HG02885 (cell line): ENCODE measurements around the gene AIP.

Experiments used
- ATAC-seq: cut with Tn5 transposase; IDR thresholded peaks from one replicate; pipeline ENCODE4 v1.9.1; 2021; ENCODE audit warnings: mild to moderate bottlenecking; ENCODE audit not compliant: unreplicated experiment, poor library complexity

Gene AIP

DNA sequence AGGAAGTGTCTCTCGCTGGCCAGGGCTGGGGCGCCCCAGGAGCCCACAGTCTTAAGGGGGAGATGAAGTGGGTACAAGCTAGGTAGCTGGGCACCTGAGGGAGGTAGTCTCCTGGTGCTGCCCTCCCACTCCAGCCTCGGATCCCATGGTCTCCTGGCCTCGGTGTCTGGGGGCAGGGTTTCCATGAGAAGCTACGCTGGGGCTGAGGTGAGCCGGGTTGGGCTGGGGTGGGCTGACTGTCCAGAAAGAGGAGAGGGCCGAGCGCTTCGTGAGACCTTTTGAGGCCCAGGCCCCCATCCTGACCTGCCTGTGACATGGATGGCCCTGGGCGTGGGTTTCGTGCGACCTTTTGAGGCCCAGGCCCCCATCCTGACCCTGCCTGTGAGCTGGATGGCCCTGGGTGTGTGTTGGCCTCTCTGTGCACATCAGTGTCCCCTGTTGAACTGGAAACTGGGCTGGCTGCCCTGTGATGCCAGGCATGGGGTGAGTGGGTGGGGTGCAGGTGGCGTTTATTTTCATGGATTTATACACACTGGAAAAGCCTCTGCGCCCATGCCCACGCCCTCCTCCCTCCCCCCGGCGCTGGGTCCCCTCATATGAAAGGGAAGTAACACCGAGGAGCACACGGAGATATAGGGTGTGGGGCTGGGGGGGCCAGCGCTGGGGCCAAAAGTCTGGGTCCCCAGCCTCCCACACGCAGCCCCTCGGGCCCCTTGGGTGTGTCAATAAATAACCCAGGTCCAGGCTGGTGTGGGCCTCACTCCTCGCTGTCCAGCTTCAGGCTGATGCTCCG is 8.6 kb downstream of the AIP start:
- no peak for ATAC-seq

DNA sequence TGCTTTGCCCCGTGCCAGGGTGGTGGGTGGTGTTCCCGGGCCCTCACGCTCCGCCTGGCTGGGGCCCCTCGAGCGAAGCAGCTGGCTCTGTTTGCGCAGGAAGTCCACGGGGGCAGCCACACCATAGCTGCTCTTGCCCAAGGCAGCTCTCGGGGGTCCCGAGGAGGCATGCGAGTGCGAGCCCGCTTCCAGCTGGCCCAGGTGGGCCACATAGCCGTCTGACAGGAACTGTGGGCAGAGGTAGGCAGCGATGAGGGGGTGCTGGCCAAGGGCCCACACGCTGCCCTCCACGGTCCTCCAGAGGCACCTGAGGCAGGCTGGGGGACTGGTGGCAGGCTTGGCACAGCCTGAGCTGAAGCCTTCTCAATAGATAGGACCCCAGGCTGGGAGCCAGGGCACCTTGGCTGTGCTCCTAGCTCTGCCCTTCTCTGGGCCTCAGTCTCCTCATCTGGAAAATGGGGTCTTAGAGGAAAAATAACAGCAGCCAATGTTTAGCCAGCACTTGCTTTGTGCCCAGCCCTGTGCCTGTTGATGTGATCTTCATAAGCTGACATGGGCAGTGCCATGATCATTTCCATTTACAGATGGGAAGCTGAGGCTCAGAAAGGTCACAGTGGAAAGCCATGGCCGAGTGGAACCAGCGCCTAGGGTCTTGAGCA is 9.4 kb downstream of the AIP start:
- ATAC-seq, result no peak

DNA sequence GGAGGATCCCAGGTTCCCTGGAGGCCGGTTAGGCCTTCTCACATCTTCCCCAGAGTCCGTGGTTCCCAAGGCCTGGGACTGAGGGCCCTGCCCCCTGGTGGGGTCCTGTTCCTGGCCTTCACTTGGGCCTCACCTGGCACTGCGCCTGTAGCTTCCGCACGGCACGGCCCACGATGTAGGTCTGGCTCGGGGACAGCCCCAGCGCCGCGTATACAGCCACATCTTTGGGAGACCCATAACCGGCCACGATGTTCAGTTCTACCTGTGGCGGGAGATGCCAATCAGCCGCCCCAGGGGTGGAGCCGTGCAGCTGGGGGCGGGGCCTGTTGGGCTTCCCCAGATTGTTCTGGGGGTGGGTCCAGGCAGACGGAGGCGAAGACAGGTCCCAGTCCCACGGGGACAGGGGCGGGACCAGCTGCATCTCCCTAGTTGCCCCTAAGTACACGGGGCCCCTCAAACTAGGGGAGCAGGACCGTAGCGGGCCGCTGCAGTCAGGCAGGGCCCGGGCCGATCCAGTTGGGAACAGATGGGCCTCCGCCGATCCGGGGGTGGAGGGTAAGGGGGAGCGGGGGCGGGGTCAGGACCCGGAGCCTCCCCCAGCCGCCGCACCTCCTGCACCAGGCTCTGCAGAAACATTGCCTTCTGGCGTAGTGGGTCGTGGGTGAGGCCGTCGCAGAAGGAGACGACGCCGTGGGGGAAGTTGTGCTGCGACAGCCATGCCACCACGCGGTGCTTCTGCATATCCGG is 10.1 kb downstream of the AIP start:
- no peak for ATAC-seq

DNA sequence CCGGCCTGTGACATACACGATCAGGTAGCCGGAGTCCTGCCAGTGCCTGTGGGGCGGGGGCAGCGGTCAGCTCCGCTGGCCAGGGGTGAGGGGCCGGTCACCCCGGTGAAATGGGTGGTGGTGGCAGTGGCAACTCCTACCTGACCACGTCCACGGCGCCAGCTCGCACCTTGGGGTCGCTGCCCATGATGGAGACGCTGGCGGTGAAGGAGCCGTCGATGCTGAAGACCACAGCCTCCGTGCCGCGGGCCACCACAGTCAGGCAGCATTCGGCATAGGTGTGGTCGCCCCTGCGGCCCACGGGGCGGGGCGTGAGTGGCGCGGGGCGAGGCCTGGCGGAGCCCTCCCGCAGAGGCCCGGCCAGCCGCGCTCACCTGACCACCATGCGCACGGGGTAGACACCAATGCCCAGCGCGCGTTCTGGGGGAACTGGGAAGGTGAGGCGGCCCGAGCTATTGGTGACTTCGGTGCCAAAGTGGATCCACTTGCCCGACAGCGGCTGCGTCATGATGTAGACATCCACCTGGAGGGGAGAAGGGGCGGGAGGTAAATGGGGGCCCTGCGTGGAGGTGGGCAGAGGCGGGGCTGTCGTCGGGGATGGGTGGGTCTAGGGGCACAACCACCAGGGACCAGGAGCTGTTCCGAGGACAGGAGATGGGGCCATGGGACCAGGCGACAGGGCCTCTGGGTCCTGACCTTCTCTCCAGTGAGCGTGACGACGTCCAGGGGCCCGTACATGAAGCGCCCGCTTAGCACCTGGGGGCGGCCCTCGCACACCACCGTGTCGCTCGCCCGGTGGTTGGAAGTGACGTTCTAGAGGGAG is 10.9 kb downstream of the AIP start:
- no peak for ATAC-seq

DNA sequence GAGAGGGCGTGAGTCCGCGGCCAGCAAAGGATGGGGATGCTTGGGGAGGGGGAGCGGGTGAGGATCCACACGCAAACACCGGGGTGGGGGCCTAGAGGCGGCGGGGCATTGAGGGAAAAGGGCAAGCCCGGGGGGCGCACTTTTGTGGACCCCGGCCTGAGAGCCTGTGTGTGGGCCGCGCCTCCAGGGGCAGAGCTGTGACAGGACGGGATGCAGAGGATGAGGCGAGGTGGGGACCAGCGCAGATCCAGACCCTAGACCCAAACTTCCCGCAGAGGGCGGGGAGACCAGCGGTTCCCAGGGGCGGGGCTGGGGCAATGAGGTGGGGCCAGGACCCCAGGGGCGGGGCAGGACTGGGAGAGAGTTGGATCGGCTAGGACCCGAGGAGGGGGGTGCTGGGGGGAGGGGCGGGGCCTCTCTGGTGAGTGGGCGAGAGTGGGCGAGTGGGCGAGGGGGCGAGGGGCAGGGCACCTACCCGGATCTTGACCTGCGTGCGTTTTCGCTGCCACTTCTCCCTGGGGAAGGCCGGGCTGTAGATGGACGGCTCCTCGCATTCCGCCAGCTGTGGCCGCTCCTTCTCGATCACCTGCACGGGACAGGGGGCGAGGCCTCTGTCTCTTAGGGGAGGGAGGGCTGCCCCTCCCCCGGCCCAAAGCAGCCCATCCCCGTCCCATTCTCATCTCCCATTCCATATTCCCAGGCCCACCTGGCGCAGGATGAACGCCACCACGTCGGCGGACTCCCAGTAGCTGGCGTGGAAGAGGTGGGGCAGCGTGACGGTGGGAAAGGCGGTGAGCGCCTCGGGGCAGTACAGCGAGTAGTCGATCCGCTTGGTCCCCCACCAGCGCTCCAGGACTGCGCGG is 11.8 kb downstream of the AIP start:
- no peak for ATAC-seq

DNA sequence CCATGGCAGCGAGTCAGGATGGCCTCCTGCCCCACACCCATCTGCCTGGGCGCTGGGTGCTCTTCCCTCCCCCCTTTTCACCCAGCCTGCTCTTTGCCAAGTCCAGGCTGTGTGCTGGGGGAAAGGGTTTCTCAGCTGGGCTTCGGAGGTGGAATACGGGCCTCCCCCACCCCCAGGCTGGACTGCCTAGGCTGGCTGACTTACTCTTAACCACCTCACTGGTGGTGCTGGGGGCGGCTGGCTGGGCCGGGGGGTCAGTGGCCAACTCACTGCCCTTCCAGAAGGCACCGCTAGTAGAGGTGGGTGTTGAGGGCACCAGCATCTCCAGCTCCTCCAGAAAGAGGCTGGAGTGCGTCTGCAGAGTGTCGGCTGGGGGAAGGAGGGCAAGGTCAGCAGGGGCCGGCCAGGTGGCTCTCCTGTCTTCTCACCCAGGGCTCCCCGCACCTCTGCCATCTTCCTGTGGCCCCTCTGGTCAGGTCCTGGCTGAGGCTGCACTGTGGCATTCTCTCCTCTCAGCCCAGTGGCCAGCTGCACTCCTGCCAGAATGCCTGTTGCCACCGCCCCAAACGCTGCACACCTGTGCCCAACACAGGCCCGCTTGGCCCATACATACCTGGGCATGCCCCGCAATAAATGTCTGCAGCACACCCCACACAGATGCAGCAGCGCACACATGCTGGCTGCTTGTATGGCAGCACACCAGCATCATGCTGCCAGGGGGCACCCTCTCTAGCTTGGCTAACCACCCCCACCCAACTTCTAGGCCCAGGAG is 12.6 kb downstream of the AIP start:
- ATAC-seq, result no peak

DNA sequence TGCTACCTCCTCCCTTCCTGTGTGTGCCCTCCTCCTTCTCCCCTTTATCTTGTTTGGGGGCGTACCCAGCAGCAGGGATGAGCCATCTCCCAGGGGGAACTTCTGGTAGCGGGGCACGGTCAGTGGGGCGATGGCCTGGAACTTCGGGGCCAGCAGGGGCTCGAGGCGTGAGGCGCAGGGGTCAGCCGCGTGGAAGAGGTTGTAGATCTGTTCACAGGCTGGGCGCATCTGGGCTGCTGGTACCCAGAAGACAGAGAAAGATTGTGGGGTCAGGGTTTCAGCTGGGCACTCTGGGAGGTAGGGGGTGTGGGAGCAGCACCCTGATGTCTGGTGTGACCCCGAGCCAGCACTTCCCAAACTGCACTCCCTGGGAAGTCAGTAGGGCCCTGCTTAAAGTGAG is 13.3 kb downstream of the AIP start:
- no peak for ATAC-seq

DNA sequence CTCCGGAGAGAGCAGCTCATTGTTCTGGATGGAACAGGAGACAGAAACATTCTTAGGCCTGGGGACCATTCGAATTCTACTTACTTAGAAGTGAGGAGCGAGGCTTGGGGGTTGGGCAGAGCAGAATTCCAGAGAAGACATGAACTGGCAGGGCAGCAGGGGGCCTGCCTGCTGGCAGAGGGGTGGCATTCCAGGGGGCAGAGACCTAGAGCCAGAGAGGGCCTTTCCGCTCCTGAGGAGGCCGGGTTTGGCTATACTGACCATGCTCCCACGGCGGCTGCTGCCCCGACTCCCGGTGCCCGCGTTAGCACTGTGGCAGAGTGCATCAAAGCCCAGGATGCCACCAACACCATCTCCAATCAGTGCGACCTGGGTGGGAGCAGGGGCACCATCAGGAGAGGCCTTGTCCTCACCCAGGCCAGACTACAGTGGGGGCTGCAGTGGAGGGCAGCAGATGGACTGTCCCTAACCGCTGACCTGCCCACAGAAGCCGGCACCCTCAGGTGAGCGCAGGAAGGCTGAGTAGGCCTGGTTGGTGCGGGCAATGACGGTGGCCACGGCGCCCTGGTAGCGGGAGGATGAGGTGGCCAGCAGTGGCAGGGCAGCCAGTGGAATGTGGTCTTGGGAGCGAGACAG is 14.9 kb downstream of the AIP start:
- ATAC-seq, result no peak

DNA sequence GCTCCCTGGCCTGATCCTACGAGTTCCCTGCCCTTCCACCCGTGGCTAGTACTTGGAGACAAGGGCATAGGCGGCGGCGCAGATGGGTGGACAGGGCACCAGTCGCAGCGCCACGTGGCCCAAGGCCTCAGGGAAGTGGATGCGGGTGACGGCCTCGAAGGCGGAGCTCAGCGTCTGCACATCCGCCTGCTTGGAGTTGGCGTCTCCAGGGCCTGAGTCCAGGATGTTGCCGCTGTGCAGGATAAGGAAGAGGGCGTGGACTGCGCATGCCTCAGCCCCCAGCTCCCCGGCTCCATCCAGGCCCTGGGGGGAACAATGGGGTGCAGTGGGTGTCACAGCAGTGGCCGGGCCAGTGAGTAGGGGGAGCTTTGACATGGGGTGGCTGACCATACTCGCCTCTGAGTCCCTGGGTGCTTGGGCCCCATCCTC is 15.7 kb downstream of the AIP start:
- ATAC-seq, result no peak

DNA sequence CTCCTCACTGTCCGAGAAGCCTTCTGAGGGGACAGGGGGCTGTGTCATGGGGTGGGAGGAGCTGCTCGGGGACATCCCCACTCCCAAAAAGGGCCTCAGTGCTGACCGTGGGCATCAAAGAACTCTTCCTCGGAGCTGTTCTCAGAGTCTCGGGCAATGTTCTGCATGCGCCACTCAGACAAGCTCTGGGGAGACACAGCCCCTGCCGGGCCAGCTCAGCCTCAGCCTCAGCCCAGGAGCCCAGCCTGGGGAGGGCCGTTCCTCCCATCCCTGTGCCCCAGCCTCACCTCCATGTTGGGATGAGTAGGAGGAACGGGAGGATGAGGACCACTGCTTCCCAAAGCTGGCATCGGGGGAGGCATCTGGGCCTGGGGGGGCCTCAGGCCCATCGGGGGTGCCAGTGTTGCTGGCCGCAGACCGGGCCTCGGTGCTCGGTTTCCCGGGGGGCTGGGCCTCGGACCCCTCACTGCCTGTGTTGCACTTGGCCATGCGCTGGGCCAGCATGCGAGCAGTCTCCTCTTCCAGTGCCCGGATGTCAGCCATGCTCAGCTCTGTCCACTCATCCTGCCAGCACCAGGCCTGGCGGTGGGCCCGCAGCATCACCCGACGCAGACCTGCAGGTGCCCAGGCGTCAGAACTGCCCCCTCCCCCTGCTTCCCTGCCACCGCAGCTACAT is 17.1 kb downstream of the AIP start:
- ATAC-seq, result no peak

DNA sequence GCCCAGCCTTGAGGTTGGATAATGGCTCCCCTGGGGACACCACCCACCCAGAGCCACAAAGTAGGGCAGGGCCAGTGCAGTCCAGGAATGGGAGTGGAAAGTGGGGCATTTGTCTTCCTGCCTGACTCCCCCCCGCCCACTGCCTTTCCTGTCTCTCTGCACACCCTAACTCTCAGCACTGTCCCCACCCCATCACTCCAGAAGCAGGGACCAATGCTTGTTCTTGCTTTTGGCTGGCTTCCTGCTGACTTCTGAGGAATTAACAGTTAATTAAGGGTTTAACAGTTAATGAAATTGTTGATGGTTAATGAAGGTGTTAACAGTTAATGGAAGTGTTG is 17.6 kb downstream of the AIP start:
- ATAC-seq, result no peak

DNA sequence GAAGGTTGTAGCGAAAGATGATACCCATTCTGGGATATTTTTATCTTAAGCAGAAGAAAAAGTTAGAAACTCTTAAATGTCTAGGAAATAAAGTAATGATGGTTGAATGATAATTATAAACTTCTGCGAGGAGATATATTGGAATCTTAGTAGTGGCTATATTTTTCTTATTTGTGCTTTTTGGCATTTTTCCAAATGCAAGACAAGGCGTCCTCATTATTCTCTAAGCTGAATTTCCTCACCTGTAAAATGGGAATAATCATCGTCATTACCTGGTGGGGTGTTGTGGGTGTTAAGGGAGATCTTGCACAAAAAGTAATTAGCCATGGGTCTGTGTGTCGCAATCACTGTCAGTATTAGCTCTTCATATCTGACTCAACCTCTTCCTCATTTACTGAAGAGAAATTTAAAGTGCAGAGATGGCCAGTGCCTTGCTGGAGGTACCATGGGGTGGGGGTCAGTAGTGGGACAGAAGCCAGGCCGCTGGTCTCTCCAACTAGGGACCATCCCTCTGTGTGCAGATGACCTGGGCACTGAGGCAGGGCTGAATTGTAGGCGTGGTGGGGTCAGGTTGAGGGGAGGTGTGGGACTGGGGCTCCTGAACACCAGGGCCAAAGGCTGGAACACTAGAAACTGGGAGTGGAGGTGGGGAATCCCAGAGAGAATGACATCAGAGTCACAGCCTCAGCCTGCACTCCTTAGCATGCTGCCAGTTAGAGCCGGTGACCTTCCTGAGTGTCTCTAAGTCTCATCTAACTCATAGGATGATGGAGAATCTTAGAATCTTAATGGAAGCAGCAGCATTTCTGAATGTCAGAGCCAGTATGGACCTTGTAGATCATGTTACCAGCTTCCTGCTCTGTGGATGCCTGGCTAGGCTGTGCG is 18.2 kb downstream of the AIP start:
- no peak for ATAC-seq

DNA sequence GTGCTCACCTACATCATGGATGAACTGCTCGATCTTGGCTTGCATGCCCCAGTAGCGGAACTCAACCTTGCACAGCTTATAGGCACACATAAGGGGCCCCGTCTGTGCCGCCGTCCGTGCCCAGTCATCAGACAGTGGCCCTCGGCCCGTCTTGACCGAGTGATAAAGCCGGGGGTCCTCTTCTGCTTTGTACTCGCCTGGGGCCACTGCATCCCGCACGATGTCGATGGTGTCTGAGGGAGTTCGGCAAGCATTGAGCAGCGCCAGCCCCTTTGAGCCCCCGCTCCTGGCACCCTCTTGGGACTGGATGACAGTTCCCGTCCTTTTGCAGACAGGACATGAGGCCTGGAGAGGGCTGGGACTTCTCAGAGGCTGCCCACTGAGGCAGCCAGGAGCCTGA is 19.0 kb downstream of the AIP start:
- no peak for ATAC-seq

DNA sequence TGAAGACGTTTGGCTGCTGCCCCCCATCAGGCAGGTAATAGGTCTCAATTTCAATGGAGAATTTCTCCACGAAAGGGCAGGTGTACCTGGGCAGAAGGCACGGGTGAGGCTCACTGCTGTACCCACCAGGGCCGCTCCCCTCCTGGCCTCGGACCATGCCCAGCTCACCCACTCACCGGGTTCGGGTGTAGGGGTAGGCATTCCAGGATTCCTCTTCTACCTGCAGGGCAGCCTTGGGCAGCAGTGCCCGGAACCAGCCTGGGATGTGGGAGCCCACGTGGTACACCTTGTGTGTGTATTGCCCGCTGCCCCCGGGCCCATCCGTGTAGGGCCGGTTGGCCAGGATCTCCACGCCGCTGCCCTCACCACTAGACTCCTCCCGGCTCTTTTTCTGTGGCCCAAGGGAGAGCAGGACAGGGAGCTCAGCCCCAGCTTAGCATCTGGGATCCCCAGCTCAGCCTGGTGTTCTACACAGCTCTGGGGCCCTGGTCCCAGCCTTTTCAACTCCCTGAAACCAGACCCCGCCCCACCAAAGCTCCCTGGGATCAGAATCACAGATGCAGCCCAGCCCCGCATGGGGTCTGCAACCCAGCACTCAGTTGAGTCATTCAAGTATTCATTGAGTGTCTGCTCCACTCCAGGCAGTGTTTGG is 19.6 kb downstream of the AIP start:
- no peak for ATAC-seq

DNA sequence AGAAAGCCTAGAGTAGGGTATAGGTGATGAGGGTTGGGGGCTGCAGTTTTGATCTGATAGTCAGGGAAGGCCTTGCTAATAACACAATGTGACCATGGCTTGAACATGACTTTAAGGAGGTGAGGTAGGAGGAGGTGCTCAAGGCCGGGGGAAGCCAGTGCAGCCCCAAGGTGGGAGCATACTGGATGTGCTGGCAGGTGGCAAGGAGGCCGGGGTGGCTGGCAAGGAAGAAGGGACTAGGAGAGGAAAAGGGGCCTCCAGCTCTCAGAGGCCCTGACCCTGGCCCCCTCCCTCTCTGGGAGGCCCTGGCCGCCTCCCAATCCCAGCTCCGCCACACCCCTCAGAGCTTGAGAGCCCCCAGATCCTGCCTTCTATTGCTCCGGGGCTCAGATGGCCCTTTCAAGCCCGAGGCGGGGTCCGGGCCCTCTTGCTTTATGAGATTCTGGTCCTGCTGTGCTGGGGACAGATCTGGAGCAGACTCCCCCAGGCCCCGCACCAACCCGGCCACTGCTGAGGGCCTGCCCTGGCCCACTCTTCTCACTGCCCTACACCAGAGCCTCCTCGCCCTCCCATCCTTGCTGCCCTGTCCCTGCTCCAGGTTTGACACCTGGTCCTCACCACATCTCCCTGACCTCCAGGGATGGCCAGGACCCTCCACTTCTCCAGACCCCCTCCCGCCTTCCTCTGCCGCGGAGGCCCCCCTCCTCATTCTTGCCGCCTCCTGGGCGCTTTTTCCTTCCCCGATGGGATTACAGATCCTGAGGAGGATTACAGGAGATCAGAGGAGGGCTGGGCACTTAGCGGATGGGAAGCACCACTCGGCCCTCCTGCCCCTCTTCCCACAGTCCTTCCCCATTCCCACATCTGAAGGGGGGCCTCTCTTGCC is 20.5 kb downstream of the AIP start:
- no peak for ATAC-seq
